ENCODE data around the gene NLRP14. TPM values are rescaled to one million over a fixed set of nuclear protein-coding genes. Genes with fewer than 3 reads are reported as not detected.

NLRP14 gene, protein sequence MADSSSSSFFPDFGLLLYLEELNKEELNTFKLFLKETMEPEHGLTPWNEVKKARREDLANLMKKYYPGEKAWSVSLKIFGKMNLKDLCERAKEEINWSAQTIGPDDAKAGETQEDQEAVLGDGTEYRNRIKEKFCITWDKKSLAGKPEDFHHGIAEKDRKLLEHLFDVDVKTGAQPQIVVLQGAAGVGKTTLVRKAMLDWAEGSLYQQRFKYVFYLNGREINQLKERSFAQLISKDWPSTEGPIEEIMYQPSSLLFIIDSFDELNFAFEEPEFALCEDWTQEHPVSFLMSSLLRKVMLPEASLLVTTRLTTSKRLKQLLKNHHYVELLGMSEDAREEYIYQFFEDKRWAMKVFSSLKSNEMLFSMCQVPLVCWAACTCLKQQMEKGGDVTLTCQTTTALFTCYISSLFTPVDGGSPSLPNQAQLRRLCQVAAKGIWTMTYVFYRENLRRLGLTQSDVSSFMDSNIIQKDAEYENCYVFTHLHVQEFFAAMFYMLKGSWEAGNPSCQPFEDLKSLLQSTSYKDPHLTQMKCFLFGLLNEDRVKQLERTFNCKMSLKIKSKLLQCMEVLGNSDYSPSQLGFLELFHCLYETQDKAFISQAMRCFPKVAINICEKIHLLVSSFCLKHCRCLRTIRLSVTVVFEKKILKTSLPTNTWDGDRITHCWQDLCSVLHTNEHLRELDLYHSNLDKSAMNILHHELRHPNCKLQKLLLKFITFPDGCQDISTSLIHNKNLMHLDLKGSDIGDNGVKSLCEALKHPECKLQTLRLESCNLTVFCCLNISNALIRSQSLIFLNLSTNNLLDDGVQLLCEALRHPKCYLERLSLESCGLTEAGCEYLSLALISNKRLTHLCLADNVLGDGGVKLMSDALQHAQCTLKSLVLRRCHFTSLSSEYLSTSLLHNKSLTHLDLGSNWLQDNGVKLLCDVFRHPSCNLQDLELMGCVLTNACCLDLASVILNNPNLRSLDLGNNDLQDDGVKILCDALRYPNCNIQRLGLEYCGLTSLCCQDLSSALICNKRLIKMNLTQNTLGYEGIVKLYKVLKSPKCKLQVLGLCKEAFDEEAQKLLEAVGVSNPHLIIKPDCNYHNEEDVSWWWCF
- total RNA-seq = 0.99 TPM

DNA sequence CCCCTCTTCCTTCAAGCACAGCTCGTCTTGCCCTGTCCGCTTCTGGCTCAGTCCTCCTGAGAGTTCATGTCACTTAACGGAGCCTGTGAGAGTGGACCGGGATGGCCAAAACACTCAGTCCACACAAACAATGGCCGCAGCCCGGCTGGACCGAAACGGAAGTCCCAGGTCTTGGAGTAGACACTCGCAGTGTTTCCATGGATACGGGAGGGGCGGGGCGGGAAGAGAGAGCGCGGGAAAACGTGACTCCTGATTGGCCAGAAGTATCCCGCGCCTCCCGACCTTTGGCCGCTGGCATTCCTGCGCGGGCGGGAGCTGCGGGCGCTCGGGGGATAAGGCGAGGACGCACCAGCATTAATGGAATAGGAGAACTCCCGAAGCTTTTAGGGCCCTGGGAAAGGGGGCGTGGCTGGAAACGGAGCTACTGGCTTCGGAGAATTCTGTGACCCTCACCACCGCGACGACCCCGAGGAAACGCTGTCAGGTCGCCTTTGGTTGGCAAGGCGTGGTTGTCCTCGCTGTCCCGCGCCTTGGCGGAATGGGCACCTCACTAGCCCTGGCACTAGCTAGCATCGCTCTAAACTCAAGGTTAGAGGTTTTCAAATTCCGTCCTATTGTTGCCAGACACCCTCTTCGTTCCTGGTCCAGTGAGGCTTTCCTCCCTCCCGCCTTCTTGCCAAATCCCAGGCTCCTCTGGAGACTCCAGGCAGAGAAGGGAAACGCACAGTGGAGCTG, at the start of gene NLRP14, which contains the start of gene ZNF214:
Gene NLRP14, plus strand, starts transcription at position 297 of the 735 bp plus-strand sequence. CDS start 18,108 bp downstream, outside the sequence.
Gene ZNF214, minus strand, starts transcription at position 164 of the 735 bp plus-strand sequence. CDS start 17,511 bp downstream, outside the sequence.

GRCh38 chr11:7088921-7089320, 68.6 kb downstream of the NLRP14 start, which contains the start of gene RBMXL2:
RBMXL2 (plus strand) TSS chr11:7088998; CDS start chr11:7089121, 123 bp downstream.

Other genes starting within 250 kb of the NLRP14 start
- 0.18 TPM for gene OR2AG2, start 248.5 kb upstream of the NLRP14 start, total RNA-seq
- not detected for gene OR2AG1, start 237.5 kb upstream of the NLRP14 start, total RNA-seq
- gene OR6A2, start 220.8 kb upstream of the NLRP14 start, total RNA-seq = 0.41 TPM
- gene OR10A5, start 174.8 kb upstream of the NLRP14 start, total RNA-seq = not detected
- not detected for gene OR10A2, start 157.4 kb upstream of the NLRP14 start, total RNA-seq
- gene OR10A4, start 143.9 kb upstream of the NLRP14 start, total RNA-seq = not detected
- 0.70 TPM for gene OR2D2, start 128.0 kb upstream of the NLRP14 start, total RNA-seq
- gene OR2D3, start 99.5 kb upstream of the NLRP14 start, total RNA-seq = not detected
- gene ZNF215, start 94.1 kb upstream of the NLRP14 start, total RNA-seq = 2.2 TPM
- 7.0 TPM for gene ZNF214, start 133 bp upstream of the NLRP14 start, total RNA-seq
- gene RBMXL2, start 68.5 kb downstream of the NLRP14 start, total RNA-seq = 0.64 TPM
- 5.1 TPM for gene SYT9, start 231.4 kb downstream of the NLRP14 start, total RNA-seq